WTC11 (cell line): ENCODE measurements around the gene TBXT.

Source experiments
- ELF4 ChIP-seq: sonication (generic); formaldehyde crosslinking; IDR thresholded peaks from 2 replicates; pipeline ENCODE4 v1.8.1; 2022; ENCODE audit warnings: low read depth, mild to moderate bottlenecking, moderate library complexity, missing genetic modification reagents
- IRF2 ChIP-seq: sonication (generic); formaldehyde crosslinking; IDR thresholded peaks from 2 replicates; pipeline ENCODE4 v1.8.0; 2022; ENCODE audit warnings: low read depth, missing genetic modification reagents, borderline replicate concordance
- JUN ChIP-seq: sonication (generic); formaldehyde crosslinking; IDR thresholded peaks from 2 replicates; pipeline ENCODE4 v1.8.0; 2023; ENCODE audit warnings: mild to moderate bottlenecking, missing genetic modification reagents
- MXD4 ChIP-seq: fragments of 250-450 bp; sonication (Bioruptor Pico); IDR thresholded peaks from 2 replicates; pipeline ENCODE4 v1.8.0; 2021; ENCODE audit warnings: mild to moderate bottlenecking, moderate library complexity, borderline replicate concordance
- NR2C2 ChIP-seq: sonication (generic); formaldehyde crosslinking; IDR thresholded peaks from 2 replicates; pipeline ENCODE4 v1.8.0; 2022; ENCODE audit warnings: mild to moderate bottlenecking, missing genetic modification reagents
- ZNF121 ChIP-seq: sonication (generic); formaldehyde crosslinking; IDR thresholded peaks from 2 replicates; pipeline ENCODE4 v1.8.0; 2023; ENCODE audit warnings: missing genetic modification reagents
- TF ChIP-seq, protein P1 (sequence below): fragments of 200-600 bp; IDR thresholded peaks from 2 replicates; pipeline ENCODE4 v1.8.0; 2022; ENCODE audit warnings: antibody characterized with exemption
- TF ChIP-seq, protein P2 (sequence below): sonication (generic); formaldehyde crosslinking; IDR thresholded peaks from 2 replicates; pipeline ENCODE4 v1.8.1; 2023; ENCODE audit warnings: mild to moderate bottlenecking, missing genetic modification reagents, borderline replicate concordance
- TF ChIP-seq, protein P3 (sequence below): sonication (generic); formaldehyde crosslinking; conservative IDR thresholded peaks from 2 replicates; pipeline ENCODE4 v1.8.1; 2023; ENCODE audit warnings: mild to moderate bottlenecking, low read depth, missing genetic modification reagents, moderate library complexity
- TF ChIP-seq, protein P4 (sequence below): sonication (generic); formaldehyde crosslinking; IDR thresholded peaks from 2 replicates; pipeline ENCODE4 v1.8.1; 2023; ENCODE audit warnings: mild to moderate bottlenecking, missing genetic modification reagents, moderate library complexity

DNA sequence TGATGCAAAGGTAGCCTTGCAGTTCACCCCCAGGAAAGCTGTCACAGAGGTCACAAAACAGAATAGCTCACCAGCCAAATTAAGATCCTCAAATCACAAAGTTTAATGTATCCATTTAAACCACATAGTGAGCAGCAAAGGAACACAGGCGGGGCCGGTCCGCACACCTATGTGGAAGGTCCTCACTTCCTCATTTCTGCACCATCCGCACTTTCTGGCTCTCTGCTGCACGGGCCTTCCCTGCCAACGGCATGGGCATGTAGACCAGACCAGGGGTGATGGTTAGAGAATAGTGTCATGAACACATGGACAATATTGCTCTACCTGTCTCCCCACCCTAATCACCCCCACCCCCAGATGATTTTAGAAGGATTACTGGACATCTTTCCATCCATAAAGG, 12.1 kb upstream of the TBXT start:
- no peak for TF ChIP-seq MXD4
- TF ChIP-seq, protein P1, sequence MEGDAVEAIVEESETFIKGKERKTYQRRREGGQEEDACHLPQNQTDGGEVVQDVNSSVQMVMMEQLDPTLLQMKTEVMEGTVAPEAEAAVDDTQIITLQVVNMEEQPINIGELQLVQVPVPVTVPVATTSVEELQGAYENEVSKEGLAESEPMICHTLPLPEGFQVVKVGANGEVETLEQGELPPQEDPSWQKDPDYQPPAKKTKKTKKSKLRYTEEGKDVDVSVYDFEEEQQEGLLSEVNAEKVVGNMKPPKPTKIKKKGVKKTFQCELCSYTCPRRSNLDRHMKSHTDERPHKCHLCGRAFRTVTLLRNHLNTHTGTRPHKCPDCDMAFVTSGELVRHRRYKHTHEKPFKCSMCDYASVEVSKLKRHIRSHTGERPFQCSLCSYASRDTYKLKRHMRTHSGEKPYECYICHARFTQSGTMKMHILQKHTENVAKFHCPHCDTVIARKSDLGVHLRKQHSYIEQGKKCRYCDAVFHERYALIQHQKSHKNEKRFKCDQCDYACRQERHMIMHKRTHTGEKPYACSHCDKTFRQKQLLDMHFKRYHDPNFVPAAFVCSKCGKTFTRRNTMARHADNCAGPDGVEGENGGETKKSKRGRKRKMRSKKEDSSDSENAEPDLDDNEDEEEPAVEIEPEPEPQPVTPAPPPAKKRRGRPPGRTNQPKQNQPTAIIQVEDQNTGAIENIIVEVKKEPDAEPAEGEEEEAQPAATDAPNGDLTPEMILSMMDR: no peak
- no peak for TF ChIP-seq JUN (CRISPR knock-in tag)
- TF ChIP-seq, protein P2, sequence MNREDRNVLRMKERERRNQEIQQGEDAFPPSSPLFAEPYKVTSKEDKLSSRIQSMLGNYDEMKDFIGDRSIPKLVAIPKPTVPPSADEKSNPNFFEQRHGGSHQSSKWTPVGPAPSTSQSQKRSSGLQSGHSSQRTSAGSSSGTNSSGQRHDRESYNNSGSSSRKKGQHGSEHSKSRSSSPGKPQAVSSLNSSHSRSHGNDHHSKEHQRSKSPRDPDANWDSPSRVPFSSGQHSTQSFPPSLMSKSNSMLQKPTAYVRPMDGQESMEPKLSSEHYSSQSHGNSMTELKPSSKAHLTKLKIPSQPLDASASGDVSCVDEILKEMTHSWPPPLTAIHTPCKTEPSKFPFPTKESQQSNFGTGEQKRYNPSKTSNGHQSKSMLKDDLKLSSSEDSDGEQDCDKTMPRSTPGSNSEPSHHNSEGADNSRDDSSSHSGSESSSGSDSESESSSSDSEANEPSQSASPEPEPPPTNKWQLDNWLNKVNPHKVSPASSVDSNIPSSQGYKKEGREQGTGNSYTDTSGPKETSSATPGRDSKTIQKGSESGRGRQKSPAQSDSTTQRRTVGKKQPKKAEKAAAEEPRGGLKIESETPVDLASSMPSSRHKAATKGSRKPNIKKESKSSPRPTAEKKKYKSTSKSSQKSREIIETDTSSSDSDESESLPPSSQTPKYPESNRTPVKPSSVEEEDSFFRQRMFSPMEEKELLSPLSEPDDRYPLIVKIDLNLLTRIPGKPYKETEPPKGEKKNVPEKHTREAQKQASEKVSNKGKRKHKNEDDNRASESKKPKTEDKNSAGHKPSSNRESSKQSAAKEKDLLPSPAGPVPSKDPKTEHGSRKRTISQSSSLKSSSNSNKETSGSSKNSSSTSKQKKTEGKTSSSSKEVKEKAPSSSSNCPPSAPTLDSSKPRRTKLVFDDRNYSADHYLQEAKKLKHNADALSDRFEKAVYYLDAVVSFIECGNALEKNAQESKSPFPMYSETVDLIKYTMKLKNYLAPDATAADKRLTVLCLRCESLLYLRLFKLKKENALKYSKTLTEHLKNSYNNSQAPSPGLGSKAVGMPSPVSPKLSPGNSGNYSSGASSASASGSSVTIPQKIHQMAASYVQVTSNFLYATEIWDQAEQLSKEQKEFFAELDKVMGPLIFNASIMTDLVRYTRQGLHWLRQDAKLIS (CRISPR knock-in tag): no peak
- no peak for TF ChIP-seq ELF4 (CRISPR knock-in tag)
- no peak for TF ChIP-seq NR2C2
- TF ChIP-seq, protein P3, sequence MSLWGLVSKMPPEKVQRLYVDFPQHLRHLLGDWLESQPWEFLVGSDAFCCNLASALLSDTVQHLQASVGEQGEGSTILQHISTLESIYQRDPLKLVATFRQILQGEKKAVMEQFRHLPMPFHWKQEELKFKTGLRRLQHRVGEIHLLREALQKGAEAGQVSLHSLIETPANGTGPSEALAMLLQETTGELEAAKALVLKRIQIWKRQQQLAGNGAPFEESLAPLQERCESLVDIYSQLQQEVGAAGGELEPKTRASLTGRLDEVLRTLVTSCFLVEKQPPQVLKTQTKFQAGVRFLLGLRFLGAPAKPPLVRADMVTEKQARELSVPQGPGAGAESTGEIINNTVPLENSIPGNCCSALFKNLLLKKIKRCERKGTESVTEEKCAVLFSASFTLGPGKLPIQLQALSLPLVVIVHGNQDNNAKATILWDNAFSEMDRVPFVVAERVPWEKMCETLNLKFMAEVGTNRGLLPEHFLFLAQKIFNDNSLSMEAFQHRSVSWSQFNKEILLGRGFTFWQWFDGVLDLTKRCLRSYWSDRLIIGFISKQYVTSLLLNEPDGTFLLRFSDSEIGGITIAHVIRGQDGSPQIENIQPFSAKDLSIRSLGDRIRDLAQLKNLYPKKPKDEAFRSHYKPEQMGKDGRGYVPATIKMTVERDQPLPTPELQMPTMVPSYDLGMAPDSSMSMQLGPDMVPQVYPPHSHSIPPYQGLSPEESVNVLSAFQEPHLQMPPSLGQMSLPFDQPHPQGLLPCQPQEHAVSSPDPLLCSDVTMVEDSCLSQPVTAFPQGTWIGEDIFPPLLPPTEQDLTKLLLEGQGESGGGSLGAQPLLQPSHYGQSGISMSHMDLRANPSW (CRISPR knock-in tag): no peak
- no peak for TF ChIP-seq ZNF121 (CRISPR knock-in tag)
- TF ChIP-seq IRF2 (CRISPR knock-in tag): no peak
- TF ChIP-seq, protein P4, sequence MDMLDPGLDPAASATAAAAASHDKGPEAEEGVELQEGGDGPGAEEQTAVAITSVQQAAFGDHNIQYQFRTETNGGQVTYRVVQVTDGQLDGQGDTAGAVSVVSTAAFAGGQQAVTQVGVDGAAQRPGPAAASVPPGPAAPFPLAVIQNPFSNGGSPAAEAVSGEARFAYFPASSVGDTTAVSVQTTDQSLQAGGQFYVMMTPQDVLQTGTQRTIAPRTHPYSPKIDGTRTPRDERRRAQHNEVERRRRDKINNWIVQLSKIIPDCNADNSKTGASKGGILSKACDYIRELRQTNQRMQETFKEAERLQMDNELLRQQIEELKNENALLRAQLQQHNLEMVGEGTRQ (CRISPR knock-in tag): no peak
